GM19324 (cell line): ENCODE measurements around the gene PNPLA8.
"Not testable (repeated sequence)": the region's sequence is repeated elsewhere in the genome, so short reads cannot be mapped to it uniquely, and the experiment has no call there.

Source experiments
- ATAC-seq: cut with Tn5 transposase; IDR thresholded peaks from one replicate; pipeline ENCODE4 v1.9.1; 2021; ENCODE audit warnings: mild to moderate bottlenecking, moderate library complexity; ENCODE audit not compliant: unreplicated experiment, low FRiP score

The PNPLA8 gene

GRCh38 chr7:108484137-108484536 is 41.8 kb downstream of the PNPLA8 start:
- ATAC-seq, result no peak

- no peak for ATAC-seq
Measured at GRCh38 chr7:108480311-108480710, 45.6 kb downstream of the PNPLA8 start.

GRCh38 chr7:108479751-108480150 is 46.2 kb downstream of the PNPLA8 start:
- no peak for ATAC-seq

GRCh38 chr7:108479118-108479517 is 46.8 kb downstream of the PNPLA8 start:
- ATAC-seq, result no peak

GRCh38 chr7:108468246-108468645 is 57.7 kb downstream of the PNPLA8 start:
- no peak for ATAC-seq

GRCh38 chr7:108467391-108467790 is 58.5 kb downstream of the PNPLA8 start:
- ATAC-seq, result no peak

- ATAC-seq, result not testable (repeated sequence)
Measured at GRCh38 chr7:108466322-108466721, 59.6 kb downstream of the PNPLA8 start.

- no peak for ATAC-seq
Measured at GRCh38 chr7:108464743-108465142, 61.2 kb downstream of the PNPLA8 start.

GRCh38 chr7:108463613-108464012 is 62.3 kb downstream of the PNPLA8 start:
- ATAC-seq, result no peak

GRCh38 chr7:108461840-108462239 is 64.1 kb downstream of the PNPLA8 start:
- no peak for ATAC-seq

GRCh38 chr7:108460964-108461363 is 65.0 kb downstream of the PNPLA8 start:
- no peak for ATAC-seq

- no peak for ATAC-seq
Measured at GRCh38 chr7:108459922-108460551, 65.9 kb downstream of the PNPLA8 start.

GRCh38 chr7:108457871-108458270 is 68.1 kb downstream of the PNPLA8 start:
- no peak for ATAC-seq

GRCh38 chr7:108456845-108457540 is 68.9 kb downstream of the PNPLA8 start:
- ATAC-seq, result no peak

GRCh38 chr7:108455998-108456677 is 69.8 kb downstream of the PNPLA8 start, which contains the start of gene NRCAM:
TSS of gene NRCAM (minus strand) at chr7:108456436. CDS start at chr7:108240064, 216,372 bp downstream.
- ATAC-seq, result no peak

GRCh38 chr7:108455551-108455997 is 70.4 kb downstream of the PNPLA8 start:
- ATAC-seq, result no peak

- no peak for ATAC-seq
Measured at GRCh38 chr7:108454674-108455550, 71.0 kb downstream of the PNPLA8 start.

- no peak for ATAC-seq
Measured at GRCh38 chr7:108454317-108454673, 71.6 kb downstream of the PNPLA8 start.

- no peak for ATAC-seq
Measured at GRCh38 chr7:108453320-108453719, 72.6 kb downstream of the PNPLA8 start.

- no peak for ATAC-seq
Measured at GRCh38 chr7:108452707-108453106, 73.2 kb downstream of the PNPLA8 start.
